Measurements from ENCODE around the gene CUL5.
"Not testable (repeated sequence)": the region's sequence is repeated elsewhere in the genome, so short reads cannot be mapped to it uniquely, and the experiment has no call there.

DNA sequence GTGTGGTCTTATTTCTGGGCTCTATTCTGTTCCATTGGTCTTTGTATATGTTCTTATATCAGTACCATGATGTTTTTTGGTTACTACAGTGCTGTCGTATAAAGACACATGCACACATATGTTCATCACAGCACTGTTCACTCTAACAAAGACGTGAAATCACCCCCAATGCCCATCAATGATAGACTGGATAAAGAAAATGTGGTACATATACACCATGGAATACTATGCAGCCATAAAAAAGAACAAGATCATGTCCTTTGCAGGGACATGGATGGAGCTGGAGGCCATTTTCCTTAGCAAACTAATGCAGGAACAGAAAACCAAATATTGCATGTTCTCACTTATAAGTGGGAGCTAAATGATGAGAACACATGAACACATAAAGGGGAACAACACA is 22.9 kb downstream of the CUL5 start:
- TF ChIP-seq, protein P1, sequence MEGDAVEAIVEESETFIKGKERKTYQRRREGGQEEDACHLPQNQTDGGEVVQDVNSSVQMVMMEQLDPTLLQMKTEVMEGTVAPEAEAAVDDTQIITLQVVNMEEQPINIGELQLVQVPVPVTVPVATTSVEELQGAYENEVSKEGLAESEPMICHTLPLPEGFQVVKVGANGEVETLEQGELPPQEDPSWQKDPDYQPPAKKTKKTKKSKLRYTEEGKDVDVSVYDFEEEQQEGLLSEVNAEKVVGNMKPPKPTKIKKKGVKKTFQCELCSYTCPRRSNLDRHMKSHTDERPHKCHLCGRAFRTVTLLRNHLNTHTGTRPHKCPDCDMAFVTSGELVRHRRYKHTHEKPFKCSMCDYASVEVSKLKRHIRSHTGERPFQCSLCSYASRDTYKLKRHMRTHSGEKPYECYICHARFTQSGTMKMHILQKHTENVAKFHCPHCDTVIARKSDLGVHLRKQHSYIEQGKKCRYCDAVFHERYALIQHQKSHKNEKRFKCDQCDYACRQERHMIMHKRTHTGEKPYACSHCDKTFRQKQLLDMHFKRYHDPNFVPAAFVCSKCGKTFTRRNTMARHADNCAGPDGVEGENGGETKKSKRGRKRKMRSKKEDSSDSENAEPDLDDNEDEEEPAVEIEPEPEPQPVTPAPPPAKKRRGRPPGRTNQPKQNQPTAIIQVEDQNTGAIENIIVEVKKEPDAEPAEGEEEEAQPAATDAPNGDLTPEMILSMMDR (IDR thresholded peaks at IDR 0.05): not testable (repeated sequence)
- TF ChIP-seq POLR2A, EP300, POLR2AphosphoS5 (IDR thresholded peaks at IDR 0.05): not testable (repeated sequence)
